Neural cell (in vitro differentiated cells): ENCODE measurements around the gene TNFSF15. TPM values are rescaled to one million over a fixed set of nuclear protein-coding genes. Genes with fewer than 3 reads are reported as not detected.

Experiments
- H2AFZ ChIP-seq: fragments of 200-600, 300-800 bp; sonication (generic), shearing (Covaris generic); 2 replicates; pipeline ENCODE4 v1.6.0; 2014; ENCODE audit warnings: low read depth, mild to moderate bottlenecking, antibody characterized with exemption, low read length, moderate library complexity
- H3F3A ChIP-seq: fragments of 200-600 bp; shearing (Covaris generic); 2 replicates; pipeline ENCODE4 v1.6.1; 2016; ENCODE audit warnings: mild to moderate bottlenecking, moderate library complexity, mixed read lengths, antibody characterized with exemption, low read length; ENCODE audit not compliant: insufficient read depth, poor library complexity, severe bottlenecking
- H3K27ac ChIP-seq: fragments of 200-600, 300-800 bp; sonication (generic), shearing (Covaris generic); 2 replicates; pipeline ENCODE4 v1.5.1; 2014; ENCODE audit warnings: mild to moderate bottlenecking, low read length, moderate library complexity
- H3K27me3 ChIP-seq: fragments of 300-800, 200-600 bp; sonication (generic), shearing (Covaris generic); 2 replicates; pipeline ENCODE4 v1.6.0; 2014; ENCODE audit warnings: mild to moderate bottlenecking, low read depth, low read length, moderate library complexity; ENCODE audit not compliant: insufficient read depth
- H3K36me3 ChIP-seq: fragments of 300-800, 200-600 bp; sonication (generic), shearing (Covaris generic); 2 replicates; pipeline ENCODE4 v1.5.1; 2014; ENCODE audit warnings: mild to moderate bottlenecking, antibody characterized with exemption, low read length, moderate library complexity; ENCODE audit not compliant: insufficient read depth
- H3K4me2 ChIP-seq: fragments of 300-800, 200-600 bp; sonication (generic), shearing (Covaris generic); 2 replicates; pipeline ENCODE4 v1.6.0; 2014; ENCODE audit warnings: mild to moderate bottlenecking, low read length
- H3K4me3 ChIP-seq: fragments of 300-800, 200-600 bp; sonication (generic), shearing (Covaris generic); 2 replicates; pipeline ENCODE4 v1.5.1; 2014; ENCODE audit warnings: mild to moderate bottlenecking, low read length, moderate library complexity
- H3K79me2 ChIP-seq: fragments of 200-600 bp; shearing (Covaris generic); replicated peaks from 2 replicates; pipeline ENCODE4 v1.6.0; 2014; ENCODE audit warnings: mild to moderate bottlenecking, low read length, moderate library complexity; ENCODE audit not compliant: insufficient read depth
- H3K9ac ChIP-seq: fragments of 300-800, 200-600 bp; sonication (generic), shearing (Covaris generic); 2 replicates; pipeline ENCODE4 v1.6.1; 2016; ENCODE audit warnings: mild to moderate bottlenecking, low read length, mixed read lengths
- H3K9me2 ChIP-seq: fragments of 200-600 bp; shearing (Covaris generic); 2 replicates; pipeline ENCODE4 v1.6.1; 2016; ENCODE audit warnings: mild to moderate bottlenecking, low read length, mixed read lengths; ENCODE audit not compliant: insufficient read depth
- H3K9me3 ChIP-seq: fragments of 200-600, 300-800 bp; sonication (generic), shearing (Covaris generic); 2 replicates; pipeline ENCODE4 v1.6.1; 2016; ENCODE audit warnings: mild to moderate bottlenecking, mixed run types, low read length, moderate library complexity, mixed read lengths
- H4K20me1 ChIP-seq: fragments of 200-600 bp; shearing (Covaris generic); 2 replicates; pipeline ENCODE4 v1.6.1; 2016; ENCODE audit warnings: mild to moderate bottlenecking, mixed run types; ENCODE audit not compliant: insufficient read depth
- EP300 ChIP-seq: fragments of 450-650 bp; conservative IDR thresholded peaks from 2 replicates; pipeline ENCODE4 v1.6.1; 2014; ENCODE audit warnings: antibody characterized with exemption, mild to moderate bottlenecking, moderate library complexity; ENCODE audit not compliant: poor library complexity, severe bottlenecking
- EZH2 ChIP-seq: fragments of 200-600, 300-800 bp; shearing (Covaris generic), sonication (generic); IDR thresholded peaks from 2 replicates; pipeline ENCODE4 v1.6.1; 2014; ENCODE audit warnings: antibody characterized with exemption, low read length, borderline replicate concordance, mild to moderate bottlenecking; ENCODE audit not compliant: insufficient read depth, poor library complexity, severe bottlenecking
- MXI1 ChIP-seq: fragments of 450-650 bp; conservative IDR thresholded peaks from 2 replicates; pipeline ENCODE4 v1.6.1; 2014; ENCODE audit warnings: antibody characterized with exemption, mild to moderate bottlenecking; ENCODE audit not compliant: poor library complexity, severe bottlenecking
- POLR2AphosphoS5 ChIP-seq: IDR thresholded peaks from 2 replicates; pipeline ENCODE4 v1.6.1; 2012
- RAD21 ChIP-seq: fragments of 450-650 bp; conservative IDR thresholded peaks from 2 replicates; pipeline ENCODE4 v1.6.1; 2014; ENCODE audit warnings: antibody characterized with exemption, mild to moderate bottlenecking, moderate library complexity
- SMC3 ChIP-seq: fragments of 450-650 bp; conservative IDR thresholded peaks from 2 replicates; pipeline ENCODE4 v1.6.1; 2014; ENCODE audit warnings: antibody characterized with exemption, mild to moderate bottlenecking, moderate library complexity; ENCODE audit not compliant: poor library complexity
- TAF1 ChIP-seq: IDR thresholded peaks from 2 replicates; pipeline ENCODE4 v1.6.1; 2012; ENCODE audit warnings: low read depth
- polyA plus RNA-seq: library from polyadenylated mRNA; depleted of rRNA; stranded (reverse); fragments of >200 nt; gene quantifications from 2 replicates; pipeline ENCODE4 v1.2.3, GENCODE V29; 2014
- TF ChIP-seq, protein P1 (sequence below): IDR thresholded peaks from 2 replicates; pipeline ENCODE4 v1.6.1; 2012; ENCODE audit warnings: borderline replicate concordance
- TF ChIP-seq, protein P2 (sequence below): fragments of 450-650 bp; IDR thresholded peaks from 2 replicates; pipeline ENCODE4 v1.5.1; 2014; ENCODE audit warnings: antibody characterized with exemption, mild to moderate bottlenecking, moderate library complexity; ENCODE audit not compliant: poor library complexity, severe bottlenecking

The TNFSF15 gene
- polyA plus RNA-seq, 1 donor from 2014 or later = not detected

DNA sequence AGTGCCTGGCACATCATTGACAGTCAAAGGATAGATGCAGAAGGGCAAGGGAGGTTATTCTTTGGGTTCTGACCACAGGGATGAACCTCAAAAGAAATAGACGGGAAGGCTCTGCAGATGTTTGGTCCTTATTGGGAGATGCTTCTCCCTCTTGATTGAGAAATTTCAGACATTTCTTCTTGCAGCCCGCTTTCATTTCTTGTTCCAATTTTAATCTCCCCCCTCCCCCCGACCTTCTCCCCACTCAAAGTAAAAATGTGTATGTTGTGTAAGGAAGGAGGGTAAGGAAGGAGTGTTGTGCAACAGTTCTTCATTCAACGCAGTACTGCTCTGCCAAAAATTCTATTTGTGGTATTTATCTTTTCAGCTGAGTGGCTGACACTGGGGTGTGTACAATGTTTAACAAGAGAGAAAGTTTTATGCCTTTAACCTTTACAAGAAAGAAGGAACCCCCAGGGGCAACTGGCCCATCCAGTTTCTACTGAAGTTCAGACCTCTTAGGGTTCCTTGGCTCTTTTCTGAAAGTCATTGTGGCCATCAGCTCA, 46.3 kb upstream of the TNFSF15 start:
- Histone ChIP-seq H3K9ac (no peak overlapping the region), H3K27me3 (no peaks in the 10 kb centered on the region), H3K36me3 (no peaks in the 10 kb centered on the region), H4K20me1 (no peaks in the 10 kb centered on the region), H3K9me3 (no peaks in the 10 kb centered on the region), H3K4me3 (no peak overlapping the region), H2AFZ (no peak overlapping the region), H3K9me2 (no peaks in the 10 kb centered on the region), H3K79me2 (no peaks in the 10 kb centered on the region), H3F3A (no peaks in the 10 kb centered on the region), H3K27ac (no peak overlapping the region), H3K4me2 (no peak overlapping the region)
- TF ChIP-seq RAD21 = no peak
- TF ChIP-seq EZH2 = no peak
- TF ChIP-seq, protein P1, sequence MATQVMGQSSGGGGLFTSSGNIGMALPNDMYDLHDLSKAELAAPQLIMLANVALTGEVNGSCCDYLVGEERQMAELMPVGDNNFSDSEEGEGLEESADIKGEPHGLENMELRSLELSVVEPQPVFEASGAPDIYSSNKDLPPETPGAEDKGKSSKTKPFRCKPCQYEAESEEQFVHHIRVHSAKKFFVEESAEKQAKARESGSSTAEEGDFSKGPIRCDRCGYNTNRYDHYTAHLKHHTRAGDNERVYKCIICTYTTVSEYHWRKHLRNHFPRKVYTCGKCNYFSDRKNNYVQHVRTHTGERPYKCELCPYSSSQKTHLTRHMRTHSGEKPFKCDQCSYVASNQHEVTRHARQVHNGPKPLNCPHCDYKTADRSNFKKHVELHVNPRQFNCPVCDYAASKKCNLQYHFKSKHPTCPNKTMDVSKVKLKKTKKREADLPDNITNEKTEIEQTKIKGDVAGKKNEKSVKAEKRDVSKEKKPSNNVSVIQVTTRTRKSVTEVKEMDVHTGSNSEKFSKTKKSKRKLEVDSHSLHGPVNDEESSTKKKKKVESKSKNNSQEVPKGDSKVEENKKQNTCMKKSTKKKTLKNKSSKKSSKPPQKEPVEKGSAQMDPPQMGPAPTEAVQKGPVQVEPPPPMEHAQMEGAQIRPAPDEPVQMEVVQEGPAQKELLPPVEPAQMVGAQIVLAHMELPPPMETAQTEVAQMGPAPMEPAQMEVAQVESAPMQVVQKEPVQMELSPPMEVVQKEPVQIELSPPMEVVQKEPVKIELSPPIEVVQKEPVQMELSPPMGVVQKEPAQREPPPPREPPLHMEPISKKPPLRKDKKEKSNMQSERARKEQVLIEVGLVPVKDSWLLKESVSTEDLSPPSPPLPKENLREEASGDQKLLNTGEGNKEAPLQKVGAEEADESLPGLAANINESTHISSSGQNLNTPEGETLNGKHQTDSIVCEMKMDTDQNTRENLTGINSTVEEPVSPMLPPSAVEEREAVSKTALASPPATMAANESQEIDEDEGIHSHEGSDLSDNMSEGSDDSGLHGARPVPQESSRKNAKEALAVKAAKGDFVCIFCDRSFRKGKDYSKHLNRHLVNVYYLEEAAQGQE = no peak
- no peak for TF ChIP-seq TAF1
- no peak for TF ChIP-seq EP300

GRCh38 chr9:114851306-114851705, 45.5 kb upstream of the TNFSF15 start:
- H3K27me3 ChIP-seq = no peaks in the 10 kb centered on the region
- H3K9ac ChIP-seq = no peak overlapping the region
- no peaks in the 10 kb centered on the region for H3K36me3 ChIP-seq
- H3K4me3 ChIP-seq = no peak overlapping the region
- H3K27ac ChIP-seq = no peak overlapping the region
- no peaks in the 10 kb centered on the region for H3F3A ChIP-seq
- no peaks in the 10 kb centered on the region for H3K9me2 ChIP-seq
- no peaks in the 10 kb centered on the region for H3K79me2 ChIP-seq
- no peaks in the 10 kb centered on the region for H3K9me3 ChIP-seq
- no peak overlapping the region for H3K4me2 ChIP-seq
- TF ChIP-seq, protein P2, sequence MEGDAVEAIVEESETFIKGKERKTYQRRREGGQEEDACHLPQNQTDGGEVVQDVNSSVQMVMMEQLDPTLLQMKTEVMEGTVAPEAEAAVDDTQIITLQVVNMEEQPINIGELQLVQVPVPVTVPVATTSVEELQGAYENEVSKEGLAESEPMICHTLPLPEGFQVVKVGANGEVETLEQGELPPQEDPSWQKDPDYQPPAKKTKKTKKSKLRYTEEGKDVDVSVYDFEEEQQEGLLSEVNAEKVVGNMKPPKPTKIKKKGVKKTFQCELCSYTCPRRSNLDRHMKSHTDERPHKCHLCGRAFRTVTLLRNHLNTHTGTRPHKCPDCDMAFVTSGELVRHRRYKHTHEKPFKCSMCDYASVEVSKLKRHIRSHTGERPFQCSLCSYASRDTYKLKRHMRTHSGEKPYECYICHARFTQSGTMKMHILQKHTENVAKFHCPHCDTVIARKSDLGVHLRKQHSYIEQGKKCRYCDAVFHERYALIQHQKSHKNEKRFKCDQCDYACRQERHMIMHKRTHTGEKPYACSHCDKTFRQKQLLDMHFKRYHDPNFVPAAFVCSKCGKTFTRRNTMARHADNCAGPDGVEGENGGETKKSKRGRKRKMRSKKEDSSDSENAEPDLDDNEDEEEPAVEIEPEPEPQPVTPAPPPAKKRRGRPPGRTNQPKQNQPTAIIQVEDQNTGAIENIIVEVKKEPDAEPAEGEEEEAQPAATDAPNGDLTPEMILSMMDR = no peak
- TF ChIP-seq POLR2AphosphoS5 (no peak), EZH2 (no peak), MXI1 (no peak), RAD21 (no peak), SMC3 (no peak), EP300 (no peak), TAF1 (no peak)
- TF ChIP-seq, protein P1 = no peak
- H4K20me1 ChIP-seq = no peaks in the 10 kb centered on the region
- H2AFZ ChIP-seq = no peak overlapping the region
